HG03432 (cell line): Measurements from ENCODE around the gene ZNRF4.
"Not testable (repeated sequence)": the region's sequence is repeated elsewhere in the genome, so short reads cannot be mapped to it uniquely, and the experiment has no call there.

Experiments used
- ATAC-seq: cut with Tn5 transposase; IDR thresholded peaks from one replicate; pipeline ENCODE4 v1.9.1; 2021; ENCODE audit warnings: mild to moderate bottlenecking, moderate library complexity; ENCODE audit not compliant: unreplicated experiment

The ZNRF4 gene

DNA sequence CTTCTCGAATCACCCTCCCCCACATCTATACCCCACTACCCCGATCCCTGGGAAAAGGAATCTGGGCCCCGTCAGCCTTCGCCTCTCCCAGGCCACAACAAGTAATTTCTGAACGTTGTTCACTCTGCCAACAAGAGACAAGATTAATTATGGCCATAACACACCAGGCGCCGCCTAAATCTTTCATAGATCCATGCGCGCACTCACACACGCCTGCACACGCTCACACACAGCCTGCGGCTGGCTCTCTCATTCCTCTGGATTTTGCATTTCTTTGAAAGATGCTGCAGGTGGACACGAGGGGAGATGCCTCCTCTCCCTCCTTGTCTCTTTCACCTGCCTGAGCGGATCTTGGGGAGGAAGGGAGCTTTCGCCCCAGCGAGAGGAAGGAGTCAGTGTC lies 17.1 kb downstream of the ZNRF4 start:
- no peak for ATAC-seq

DNA sequence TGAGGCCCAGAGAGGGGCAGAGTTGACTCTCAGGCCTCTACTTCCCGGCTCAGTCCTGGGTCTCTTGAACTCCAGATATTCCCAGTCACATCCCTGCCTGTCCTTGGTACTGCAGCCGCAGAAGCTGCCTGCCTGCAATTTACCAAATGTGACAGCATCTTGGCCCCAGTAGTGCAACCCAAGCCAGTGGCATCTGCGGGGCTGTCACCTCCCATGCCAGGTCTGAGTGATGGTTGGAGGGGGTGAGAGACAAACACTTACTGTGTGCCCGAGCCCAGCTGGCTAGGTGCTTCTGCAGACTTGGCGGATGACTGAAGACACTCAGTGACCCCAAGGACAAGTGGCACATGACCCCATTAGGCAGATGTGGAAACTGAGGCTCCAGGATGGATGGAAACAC lies 18.4 kb downstream of the ZNRF4 start:
- no peak for ATAC-seq

DNA sequence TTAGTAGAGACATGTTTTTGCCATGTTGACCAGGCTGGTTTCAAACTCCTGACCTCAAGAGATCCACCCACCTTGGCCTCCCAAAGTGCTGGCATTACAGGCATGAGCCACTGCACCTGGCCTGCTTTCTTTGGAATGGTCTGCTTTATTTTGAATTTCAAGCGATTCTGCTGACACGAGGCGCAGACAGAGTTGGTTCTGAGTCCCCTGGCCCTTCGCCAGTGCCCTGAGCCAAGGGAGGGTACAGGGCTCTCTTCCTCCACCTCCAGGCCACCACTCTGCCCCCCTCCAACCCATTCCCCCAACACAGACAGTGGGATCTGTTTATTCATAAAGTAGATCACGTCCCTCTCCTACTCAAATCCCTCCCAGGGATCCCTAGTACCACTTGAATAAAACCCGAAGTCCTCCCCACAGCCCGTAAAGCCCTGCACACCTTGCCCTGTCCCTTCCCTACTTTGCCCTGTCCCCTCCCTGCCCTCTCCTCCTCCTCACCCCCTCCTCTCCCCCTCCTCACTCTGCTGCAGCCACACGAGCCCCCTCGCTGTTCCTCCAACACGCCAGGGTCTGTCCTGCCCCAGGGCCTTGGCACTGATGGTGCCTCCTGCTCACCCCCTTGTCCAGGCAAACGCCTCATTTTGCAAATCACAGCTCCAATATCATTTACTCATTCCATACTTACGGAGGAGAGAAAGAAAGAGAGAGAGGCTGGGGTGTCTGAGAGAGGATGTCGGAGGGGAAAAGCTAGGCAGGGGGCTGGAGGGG lies 22.4 kb downstream of the ZNRF4 start:
- no peak for ATAC-seq

DNA sequence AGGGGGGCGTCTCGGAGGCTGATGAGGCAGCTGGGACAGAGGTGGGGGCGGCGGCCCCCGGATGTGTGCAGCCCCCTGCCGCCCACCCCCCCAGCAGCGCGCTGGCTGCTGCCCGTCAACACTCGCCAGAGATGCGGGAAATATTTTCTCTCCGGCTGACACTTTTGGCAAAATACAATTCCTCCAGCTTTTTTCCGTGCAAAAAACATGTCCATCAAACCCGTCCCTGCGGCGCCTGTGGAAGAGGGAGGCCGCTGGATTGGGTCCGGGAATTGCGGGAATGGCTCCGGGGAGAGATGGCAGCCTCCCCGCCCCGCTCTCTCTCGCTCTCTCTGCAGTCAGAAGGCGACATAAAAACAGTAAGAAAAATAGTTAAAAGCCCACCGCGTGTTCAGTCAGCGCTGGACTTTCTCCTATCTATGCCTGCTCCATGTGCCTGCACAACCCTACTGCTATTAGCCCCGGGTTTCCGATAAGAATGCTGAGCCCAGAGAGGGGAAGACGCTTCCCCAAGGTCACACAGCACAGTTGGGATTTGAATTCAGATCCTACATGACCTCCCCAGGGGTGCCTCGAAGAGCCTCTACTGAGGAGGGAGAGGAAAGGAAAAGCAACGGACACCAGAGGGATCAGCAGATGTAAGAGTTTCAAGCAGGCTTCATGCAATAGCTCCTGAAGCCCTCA lies 23.2 kb downstream of the ZNRF4 start:
- no peak for ATAC-seq

- ATAC-seq, result no peak
Measured at GRCh38 chr19:5478925-5479588, 23.8 kb downstream of the ZNRF4 start.

- no peak for ATAC-seq
Measured at GRCh38 chr19:5479958-5480357, 24.7 kb downstream of the ZNRF4 start.

DNA sequence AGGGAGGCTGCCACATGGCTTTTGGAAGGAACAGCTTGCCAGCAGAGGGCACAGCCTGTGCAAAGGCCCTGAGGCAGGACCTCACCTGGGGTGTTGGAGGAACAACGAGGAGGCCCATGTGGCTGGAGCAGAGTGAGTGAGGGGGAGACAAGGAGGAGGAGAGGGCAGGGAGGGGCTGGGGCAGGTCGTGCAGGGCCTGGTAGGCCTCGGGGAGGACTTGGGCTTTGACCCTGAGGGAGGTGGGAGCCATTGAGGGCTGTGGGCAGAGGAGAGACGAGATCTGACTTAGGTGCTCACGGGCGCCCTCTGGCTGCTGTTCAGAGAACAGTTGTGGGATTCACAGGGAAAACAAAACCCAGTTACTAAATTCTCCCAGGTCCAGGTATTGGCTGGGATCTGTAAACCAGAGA lies 25.2 kb downstream of the ZNRF4 start:
- no peak for ATAC-seq

DNA sequence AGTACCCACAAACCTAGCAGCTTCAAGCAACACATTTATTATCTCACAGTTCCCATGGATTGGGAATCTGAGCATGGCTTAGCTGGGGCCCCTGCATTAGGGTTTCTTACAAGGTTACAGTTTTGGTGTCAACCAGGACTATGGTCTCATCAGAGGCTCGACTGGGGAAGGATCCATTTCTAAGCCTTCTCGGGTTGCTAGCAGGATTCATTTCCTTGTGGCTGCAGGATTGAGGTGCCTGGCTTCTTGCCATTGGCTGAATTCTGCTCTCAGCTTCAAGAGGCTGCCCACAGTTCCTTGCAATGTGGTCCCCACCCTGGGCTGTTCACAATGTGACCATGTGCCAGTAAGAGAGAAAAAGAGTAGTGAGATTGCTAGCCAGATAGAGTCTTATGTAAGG lies 26.7 kb downstream of the ZNRF4 start:
- ATAC-seq, result no peak

- ATAC-seq, result no peak
Measured at GRCh38 chr19:5484398-5485285, 29.4 kb downstream of the ZNRF4 start.

- ATAC-seq, result no peak
Measured at GRCh38 chr19:5485286-5485636, 30.0 kb downstream of the ZNRF4 start.

- not testable (repeated sequence) for ATAC-seq
Measured at GRCh38 chr19:5485658-5486057, 30.4 kb downstream of the ZNRF4 start.

GRCh38 chr19:5487222-5487621 lies 32.0 kb downstream of the ZNRF4 start:
- ATAC-seq, result no peak

- no peak for ATAC-seq
Measured at GRCh38 chr19:5489551-5489950, 34.3 kb downstream of the ZNRF4 start.

GRCh38 chr19:5491565-5491964 lies 36.3 kb downstream of the ZNRF4 start:
- no peak for ATAC-seq

DNA sequence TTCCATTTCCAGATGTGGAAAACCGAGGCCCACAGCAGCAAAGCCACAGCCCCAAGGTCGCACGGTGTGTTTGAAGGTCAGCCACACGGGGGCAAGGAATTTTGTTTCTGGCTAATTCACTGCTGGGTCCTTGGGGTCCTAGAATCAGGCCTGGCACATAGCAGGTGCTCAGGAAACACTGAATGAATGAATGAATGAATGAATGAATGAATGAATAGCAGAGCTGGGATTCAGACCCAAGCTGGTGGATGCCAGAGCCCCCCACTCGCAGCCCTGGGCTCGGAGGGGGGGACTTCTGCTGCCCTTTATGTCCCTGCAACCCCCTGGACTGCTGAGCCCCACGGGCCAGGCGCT lies 37.0 kb downstream of the ZNRF4 start:
- no peak for ATAC-seq

GRCh38 chr19:5492635-5493409 lies 37.6 kb downstream of the ZNRF4 start:
- no peak for ATAC-seq

DNA sequence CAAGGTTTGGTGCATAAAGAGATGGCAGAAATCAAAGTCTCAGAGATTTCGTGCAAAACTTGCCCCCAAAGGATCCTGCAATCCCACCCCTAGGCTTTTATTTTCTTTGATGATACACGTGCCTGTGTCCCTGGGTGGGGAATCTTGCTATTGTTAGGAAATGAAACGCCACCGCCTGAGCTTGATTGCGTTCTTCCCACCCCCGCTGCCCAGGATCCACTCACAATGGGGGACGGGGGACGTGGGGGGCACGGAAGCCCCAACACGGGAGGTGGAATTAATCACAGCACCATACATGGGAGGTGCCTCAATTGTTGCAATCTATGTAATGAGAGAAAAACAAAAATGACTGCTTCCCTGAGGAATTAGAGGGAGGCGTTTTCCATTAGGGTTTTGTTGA lies 39.6 kb downstream of the ZNRF4 start:
- no peak for ATAC-seq

DNA sequence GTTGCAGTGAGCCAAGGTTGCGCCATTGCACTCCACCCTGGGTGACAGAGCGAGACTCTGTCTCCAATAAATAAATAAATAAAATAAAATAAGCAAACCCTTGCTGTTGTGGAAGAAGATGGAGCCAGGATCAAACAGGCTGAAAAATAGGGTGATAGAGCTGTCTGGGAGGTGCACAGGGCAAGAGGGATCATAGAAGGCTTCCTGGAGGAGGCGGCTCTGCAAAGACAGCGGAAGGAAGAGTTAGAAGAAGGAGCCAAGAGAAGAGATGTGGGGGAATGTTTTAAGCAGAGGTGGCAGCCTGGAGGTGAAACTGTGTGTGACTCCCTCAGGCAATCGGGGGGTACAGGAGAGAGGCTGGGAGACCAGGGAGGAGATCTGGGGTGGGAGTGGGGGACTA lies 40.6 kb downstream of the ZNRF4 start:
- no peak for ATAC-seq

GRCh38 chr19:5497297-5497696 lies 42.1 kb downstream of the ZNRF4 start:
- ATAC-seq, result no peak

DNA sequence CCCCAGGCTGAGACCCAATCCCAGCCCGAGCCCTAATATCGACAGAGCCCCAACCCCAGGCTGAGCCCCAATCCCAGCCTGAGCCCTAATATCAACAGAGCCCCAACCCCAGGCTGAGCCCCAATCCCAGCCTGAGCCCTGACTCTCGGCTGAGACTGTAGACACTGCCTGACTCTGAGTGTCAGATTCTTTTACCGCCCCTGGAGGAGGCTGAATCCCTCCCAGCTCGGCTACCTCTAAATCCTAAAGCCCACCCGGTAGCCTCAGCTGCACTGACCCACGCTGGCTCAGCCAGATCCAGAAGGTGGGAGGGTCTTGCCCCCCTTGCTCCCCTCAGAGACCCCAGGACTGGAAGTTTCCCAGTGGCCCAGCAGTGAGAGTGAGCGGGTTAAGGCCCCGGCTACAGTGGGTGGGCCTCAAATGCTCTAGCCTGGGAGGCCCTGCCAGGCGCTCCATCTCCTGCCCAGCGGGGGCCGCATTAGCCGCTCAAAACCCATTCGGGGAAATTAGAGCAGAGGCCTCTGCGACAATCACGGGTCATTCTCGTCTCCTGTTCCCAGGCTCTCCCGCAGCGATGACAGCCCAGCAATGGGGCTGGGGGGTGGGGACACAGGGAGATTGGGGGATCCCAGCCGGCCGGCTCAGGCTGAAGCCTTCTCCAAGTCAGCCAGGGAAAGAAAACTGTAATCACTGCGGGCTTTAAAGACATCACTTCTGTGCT lies 43.8 kb downstream of the ZNRF4 start:
- ATAC-seq, result no peak
